ENCODE results near the gene MSRB3.
A peak's percentile ranks its signal among the peaks of the same experiment; 100 is the strongest.
"Not testable (repeated sequence)": the region's sequence is repeated elsewhere in the genome, so short reads cannot be mapped to it uniquely, and the experiment has no call there.

Gene MSRB3

GRCh38 chr12:65308601-65309071 is 30.2 kb downstream of the MSRB3 start:
- DNase-seq (ENCODE audit: low read depth) = peak; percentile 47
- Histone ChIP-seq H3K4me3 (ENCODE audit: low read length) (peak overlapping the region; percentile 46), H3K27me3 (replicated peaks; ENCODE audit: control insufficient read depth, insufficient read depth, low read length) (no peaks in the 10 kb centered on the region), H3K4me1 (ENCODE audit: control insufficient read depth, insufficient read depth, low read length) (peaks cover 23% of the 10 kb centered on the region), H3K9me3 (ENCODE audit: control insufficient read depth, low read length) (no peaks in the 10 kb centered on the region), H3K36me3 (ENCODE audit: control insufficient read depth, insufficient read depth, low read length, severe bottlenecking) (peaks cover 3% of the 10 kb centered on the region), H3K9ac (ENCODE audit: low read length) (peak overlapping the region; percentile 16)

GRCh38 chr12:65311260-65311659 is 32.8 kb downstream of the MSRB3 start:
- Histone ChIP-seq H3K4me3 (ENCODE audit: low read length) (no peak overlapping the region), H3K9ac (ENCODE audit: low read length) (no peak overlapping the region), H3K36me3 (ENCODE audit: control insufficient read depth, insufficient read depth, low read length, severe bottlenecking) (peaks cover 3% of the 10 kb centered on the region), H3K27me3 (replicated peaks; ENCODE audit: control insufficient read depth, insufficient read depth, low read length) (no peaks in the 10 kb centered on the region), H3K4me1 (ENCODE audit: control insufficient read depth, insufficient read depth, low read length) (peaks cover 23% of the 10 kb centered on the region), H3K9me3 (ENCODE audit: control insufficient read depth, low read length) (no peaks in the 10 kb centered on the region)
- DNase-seq (ENCODE audit: low read depth) = no peak

GRCh38 chr12:65313719-65314317 is 35.3 kb downstream of the MSRB3 start:
- peak; percentile 72 for DNase-seq (ENCODE audit: low read depth)
- H3K4me1 ChIP-seq (ENCODE audit: control insufficient read depth, insufficient read depth, low read length) = peaks cover 6% of the 10 kb centered on the region

GRCh38 chr12:65315238-65315637 is 36.8 kb downstream of the MSRB3 start:
- H3K9ac ChIP-seq (ENCODE audit: low read length); DNase-seq (ENCODE audit: low read depth); H3K36me3 ChIP-seq (ENCODE audit: control insufficient read depth, insufficient read depth, low read length, severe bottlenecking); H3K4me3 ChIP-seq (ENCODE audit: low read length); H3K9me3 ChIP-seq (ENCODE audit: control insufficient read depth, low read length); H3K4me1 ChIP-seq (ENCODE audit: control insufficient read depth, insufficient read depth, low read length); H3K27me3 ChIP-seq (replicated peaks; ENCODE audit: control insufficient read depth, insufficient read depth, low read length): not testable (repeated sequence)

More at GRCh38 chr12:65313719-65314317, 35.3 kb downstream of the MSRB3 start:
- Histone ChIP-seq H3K9me3 (ENCODE audit: control insufficient read depth, low read length) (no peaks in the 10 kb centered on the region), H3K9ac (ENCODE audit: low read length) (peak overlapping the region; percentile 25), H3K27me3 (replicated peaks; ENCODE audit: control insufficient read depth, insufficient read depth, low read length) (no peaks in the 10 kb centered on the region), H3K4me3 (ENCODE audit: low read length) (no peak overlapping the region), H3K36me3 (ENCODE audit: control insufficient read depth, insufficient read depth, low read length, severe bottlenecking) (peaks cover 3% of the 10 kb centered on the region)

GRCh38 chr12:65318186-65318685 is 39.8 kb downstream of the MSRB3 start:
- Histone ChIP-seq H3K9ac (ENCODE audit: low read length) (no peak overlapping the region), H3K4me1 (ENCODE audit: control insufficient read depth, insufficient read depth, low read length) (peaks cover 3% of the 10 kb centered on the region), H3K27me3 (replicated peaks; ENCODE audit: control insufficient read depth, insufficient read depth, low read length) (no peaks in the 10 kb centered on the region), H3K36me3 (ENCODE audit: control insufficient read depth, insufficient read depth, low read length, severe bottlenecking) (no peaks in the 10 kb centered on the region), H3K4me3 (ENCODE audit: low read length) (no peak overlapping the region), H3K9me3 (ENCODE audit: control insufficient read depth, low read length) (no peaks in the 10 kb centered on the region)
- no peak for DNase-seq (ENCODE audit: low read depth)

GRCh38 chr12:65319688-65320200 is 41.3 kb downstream of the MSRB3 start:
- DNase-seq (ENCODE audit: low read depth) = no peak
- Histone ChIP-seq H3K27me3 (replicated peaks; ENCODE audit: control insufficient read depth, insufficient read depth, low read length) (no peaks in the 10 kb centered on the region), H3K4me3 (ENCODE audit: low read length) (no peak overlapping the region), H3K9me3 (ENCODE audit: control insufficient read depth, low read length) (no peaks in the 10 kb centered on the region), H3K9ac (ENCODE audit: low read length) (no peak overlapping the region), H3K4me1 (ENCODE audit: control insufficient read depth, insufficient read depth, low read length) (peaks cover 7% of the 10 kb centered on the region), H3K36me3 (ENCODE audit: control insufficient read depth, insufficient read depth, low read length, severe bottlenecking) (no peaks in the 10 kb centered on the region)

- Histone ChIP-seq H3K36me3 (ENCODE audit: control insufficient read depth, insufficient read depth, low read length, severe bottlenecking) (peaks cover 3% of the 10 kb centered on the region), H3K27me3 (replicated peaks; ENCODE audit: control insufficient read depth, insufficient read depth, low read length) (no peaks in the 10 kb centered on the region), H3K9me3 (ENCODE audit: control insufficient read depth, low read length) (no peaks in the 10 kb centered on the region), H3K9ac (ENCODE audit: low read length) (no peak overlapping the region), H3K4me1 (ENCODE audit: control insufficient read depth, insufficient read depth, low read length) (peaks cover 23% of the 10 kb centered on the region), H3K4me3 (ENCODE audit: low read length) (no peak overlapping the region)
- no peak for DNase-seq (ENCODE audit: low read depth)
Measured at GRCh38 chr12:65323070-65323469, 44.6 kb downstream of the MSRB3 start.

- DNase-seq (ENCODE audit: low read depth) = peak; percentile 42
- Histone ChIP-seq H3K36me3 (ENCODE audit: control insufficient read depth, insufficient read depth, low read length, severe bottlenecking) (peaks cover 3% of the 10 kb centered on the region), H3K9me3 (ENCODE audit: control insufficient read depth, low read length) (no peaks in the 10 kb centered on the region), H3K4me1 (ENCODE audit: control insufficient read depth, insufficient read depth, low read length) (peaks cover 33% of the 10 kb centered on the region), H3K27me3 (replicated peaks; ENCODE audit: control insufficient read depth, insufficient read depth, low read length) (no peaks in the 10 kb centered on the region), H3K9ac (ENCODE audit: low read length) (no peak overlapping the region), H3K4me3 (ENCODE audit: low read length) (no peak overlapping the region)
Measured at GRCh38 chr12:65324056-65324455, 45.6 kb downstream of the MSRB3 start.

- peak; percentile 62 for DNase-seq (ENCODE audit: low read depth)
- H3K4me1 ChIP-seq (ENCODE audit: control insufficient read depth, insufficient read depth, low read length) = peaks cover 35% of the 10 kb centered on the region
- H3K4me3 ChIP-seq (ENCODE audit: low read length) = no peak overlapping the region
- H3K36me3 ChIP-seq (ENCODE audit: control insufficient read depth, insufficient read depth, low read length, severe bottlenecking) = peaks cover 3% of the 10 kb centered on the region
- H3K27me3 ChIP-seq (replicated peaks; ENCODE audit: control insufficient read depth, insufficient read depth, low read length) = no peaks in the 10 kb centered on the region
- H3K9ac ChIP-seq (ENCODE audit: low read length) = no peak overlapping the region
- no peaks in the 10 kb centered on the region for H3K9me3 ChIP-seq (ENCODE audit: control insufficient read depth, low read length)
Measured at GRCh38 chr12:65324551-65324950, 46.1 kb downstream of the MSRB3 start.

GRCh38 chr12:65325183-65325582 is 46.7 kb downstream of the MSRB3 start:
- peaks cover 3% of the 10 kb centered on the region for H3K36me3 ChIP-seq (ENCODE audit: control insufficient read depth, insufficient read depth, low read length, severe bottlenecking)
- no peak for DNase-seq (ENCODE audit: low read depth)
- H3K4me3 ChIP-seq (ENCODE audit: low read length) = no peak overlapping the region
- peaks cover 35% of the 10 kb centered on the region for H3K4me1 ChIP-seq (ENCODE audit: control insufficient read depth, insufficient read depth, low read length)
- no peak overlapping the region for H3K9ac ChIP-seq (ENCODE audit: low read length)
- H3K9me3 ChIP-seq (ENCODE audit: control insufficient read depth, low read length) = no peaks in the 10 kb centered on the region
- no peaks in the 10 kb centered on the region for H3K27me3 ChIP-seq (replicated peaks; ENCODE audit: control insufficient read depth, insufficient read depth, low read length)

- H3K9ac ChIP-seq (ENCODE audit: low read length) = no peak overlapping the region
- H3K9me3 ChIP-seq (ENCODE audit: control insufficient read depth, low read length) = no peaks in the 10 kb centered on the region
- DNase-seq (ENCODE audit: low read depth) = no peak
- no peaks in the 10 kb centered on the region for H3K27me3 ChIP-seq (replicated peaks; ENCODE audit: control insufficient read depth, insufficient read depth, low read length)
- H3K4me1 ChIP-seq (ENCODE audit: control insufficient read depth, insufficient read depth, low read length) = peaks cover 38% of the 10 kb centered on the region
- H3K36me3 ChIP-seq (ENCODE audit: control insufficient read depth, insufficient read depth, low read length, severe bottlenecking) = peaks cover 3% of the 10 kb centered on the region
- no peak overlapping the region for H3K4me3 ChIP-seq (ENCODE audit: low read length)
Measured at GRCh38 chr12:65326616-65327015, 48.1 kb downstream of the MSRB3 start.
